ENCODE measurements around the gene LHFPL3.

DNA sequence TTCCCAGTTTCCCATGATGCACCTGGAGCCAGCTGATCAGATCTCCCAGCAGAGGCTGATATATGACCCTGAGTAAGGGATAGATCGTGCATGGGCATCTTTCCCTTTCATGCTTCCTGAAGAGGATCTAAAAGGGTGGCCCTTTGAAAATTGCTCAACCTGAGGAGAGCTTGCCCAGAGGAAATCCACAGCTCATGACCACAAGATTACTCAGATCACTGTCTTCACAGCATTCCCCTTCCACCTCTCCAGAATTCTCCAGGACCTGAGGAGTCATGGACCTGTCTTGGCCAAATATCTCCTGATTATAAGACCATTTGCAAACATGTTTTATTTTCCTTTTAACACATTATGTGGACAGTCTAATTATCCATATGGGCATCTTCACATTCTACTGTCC, 328.1 kb downstream of the LHFPL3 start:
- TF ChIP-seq ZNF232 (CRISPR knock-in tag; IDR thresholded peaks at IDR 0.05; ENCODE audit: borderline replicate concordance) (no peak), POLR2A (IDR thresholded peaks at IDR 0.05; ENCODE audit: insufficient read depth in 1 of 2, low read depth in 2 of 2, low read length in 2 of 2) (no peak), CEBPB (IDR thresholded peaks at IDR 0.05; ENCODE audit: borderline replicate concordance, low read depth, low read length) (no peak), ZNF256 (CRISPR knock-in tag; conservative IDR thresholded peaks at IDR 0.05) (no peak), NFYB (CRISPR knock-in tag; IDR thresholded peaks at IDR 0.05) (no peak), KDM4B (CRISPR knock-in tag; IDR thresholded peaks at IDR 0.05) (no peak), PHF20 (CRISPR knock-in tag; IDR thresholded peaks at IDR 0.05) (no peak), MEF2D (CRISPR knock-in tag; IDR thresholded peaks at IDR 0.05) (no peak), FOXA3 (CRISPR knock-in tag; IDR thresholded peaks at IDR 0.05) (no peak), CHD2 (IDR thresholded peaks at IDR 0.05; ENCODE audit: low read depth, low read length) (no peak), MAFK (conservative IDR thresholded peaks at IDR 0.05 in 1 of 2, IDR thresholded peaks at IDR 0.05 in 1 of 2; ENCODE audit: low read length in 2 of 2) (no peak), YY1 (IDR thresholded peaks at IDR 0.05; ENCODE audit: insufficient read depth, insufficient replicate concordance, low read depth, low read length) (no peak)
- TF ChIP-seq, protein P1, sequence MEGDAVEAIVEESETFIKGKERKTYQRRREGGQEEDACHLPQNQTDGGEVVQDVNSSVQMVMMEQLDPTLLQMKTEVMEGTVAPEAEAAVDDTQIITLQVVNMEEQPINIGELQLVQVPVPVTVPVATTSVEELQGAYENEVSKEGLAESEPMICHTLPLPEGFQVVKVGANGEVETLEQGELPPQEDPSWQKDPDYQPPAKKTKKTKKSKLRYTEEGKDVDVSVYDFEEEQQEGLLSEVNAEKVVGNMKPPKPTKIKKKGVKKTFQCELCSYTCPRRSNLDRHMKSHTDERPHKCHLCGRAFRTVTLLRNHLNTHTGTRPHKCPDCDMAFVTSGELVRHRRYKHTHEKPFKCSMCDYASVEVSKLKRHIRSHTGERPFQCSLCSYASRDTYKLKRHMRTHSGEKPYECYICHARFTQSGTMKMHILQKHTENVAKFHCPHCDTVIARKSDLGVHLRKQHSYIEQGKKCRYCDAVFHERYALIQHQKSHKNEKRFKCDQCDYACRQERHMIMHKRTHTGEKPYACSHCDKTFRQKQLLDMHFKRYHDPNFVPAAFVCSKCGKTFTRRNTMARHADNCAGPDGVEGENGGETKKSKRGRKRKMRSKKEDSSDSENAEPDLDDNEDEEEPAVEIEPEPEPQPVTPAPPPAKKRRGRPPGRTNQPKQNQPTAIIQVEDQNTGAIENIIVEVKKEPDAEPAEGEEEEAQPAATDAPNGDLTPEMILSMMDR (CRISPR knock-in tag; IDR thresholded peaks at IDR 0.05) = no peak
